IMR-90 (cell line): ENCODE results near the gene TJP3. TPM values are rescaled to one million over a fixed set of nuclear protein-coding genes. Genes with fewer than 3 reads are reported as not detected.

Experiments
- ATAC-seq: fragments of 200-7000 bp; cut with Tn5 transposase; 2 replicates; pipeline ENCODE4 v1.9.1; 2020; ENCODE audit warnings: low read depth, mild to moderate bottlenecking, moderate library complexity
- BruUV-seq: library from RNA; stranded (reverse); fragments of 400-500 nt; replicated peaks from 2 replicates; lab custom pipeline; 2021; lab: Mats Ljungman, UMichigan
- CTCF ChIA-PET: fragments of 300-600 bp; formaldehyde crosslinking; extraction: SDS; loops from one replicate; lab custom pipeline; 2021; ENCODE audit warnings: antibody characterized with exemption; lab: Yijun Ruan, JAX
- POLR2A ChIA-PET: fragments of 300-600 bp; sonication (Branson Sonifier 250); formaldehyde crosslinking; loops from one replicate; lab custom pipeline; 2022; ENCODE audit warnings: antibody characterized with exemption; ENCODE audit not compliant: unreplicated experiment; lab: Charles Lee
- DNase-seq: peaks from one replicate; pipeline ENCODE4 v3.0.0; 2013
- H2AFZ ChIP-seq: replicated peaks from 2 replicates; pipeline ENCODE3; 2013; ENCODE audit warnings: low read length, mild to moderate bottlenecking; ENCODE audit not compliant: poor library complexity
- H2AK5ac ChIP-seq: 2 replicates; pipeline ENCODE4 v1.6.1; 2013; ENCODE audit warnings: low read depth, low read length, inconsistent platforms
- H2AK9ac ChIP-seq: replicated peaks from 2 replicates; pipeline ENCODE3; 2013; ENCODE audit warnings: mild to moderate bottlenecking, low read depth, low read length, moderate library complexity; ENCODE audit not compliant: poor library complexity
- H2BK120ac ChIP-seq: 2 replicates; pipeline ENCODE4 v1.6.1; 2013; ENCODE audit warnings: low read depth, low read length, inconsistent platforms
- H2BK15ac ChIP-seq: 3 replicates; pipeline ENCODE4 v1.6.1; 2013; ENCODE audit warnings: low read depth, low read length, inconsistent platforms
- H2BK20ac ChIP-seq: 2 replicates; pipeline ENCODE4 v1.6.1; 2013; ENCODE audit warnings: low read depth, mild to moderate bottlenecking, inconsistent platforms, low read length, moderate library complexity
- H2BK5ac ChIP-seq: 2 replicates; pipeline ENCODE4 v1.6.1; 2013; ENCODE audit warnings: mild to moderate bottlenecking, low read depth, low read length, inconsistent platforms; ENCODE audit not compliant: poor library complexity, severe bottlenecking
- H3K14ac ChIP-seq: replicated peaks from 2 replicates; pipeline ENCODE4 v1.6.1; 2013; ENCODE audit warnings: low read depth, low read length, inconsistent platforms
- H3K18ac ChIP-seq: 2 replicates; pipeline ENCODE4 v1.6.1; 2013; ENCODE audit warnings: low read depth, low read length, control low read depth
- H3K23ac ChIP-seq: 2 replicates; pipeline ENCODE4 v1.6.1; 2013; ENCODE audit warnings: low read depth, low read length, inconsistent platforms
- H3K27ac ChIP-seq: 2 replicates; pipeline ENCODE4 v1.5.1; 2013; ENCODE audit warnings: mild to moderate bottlenecking, control low read depth, low read length; ENCODE audit not compliant: insufficient read depth
- H3K27me3 ChIP-seq: 2 replicates; pipeline ENCODE4 v1.6.1; 2013; ENCODE audit warnings: low read length; ENCODE audit not compliant: control insufficient read depth, insufficient read depth
- H3K36me3 ChIP-seq: 2 replicates; pipeline ENCODE4 v1.6.1; 2013; ENCODE audit warnings: low read length, mixed read lengths; ENCODE audit not compliant: control insufficient read depth, insufficient read depth
- H3K4ac ChIP-seq: 2 replicates; pipeline ENCODE4 v1.6.1; 2013; ENCODE audit warnings: low read depth, low read length, inconsistent platforms
- H3K4me1 ChIP-seq: 2 replicates; pipeline ENCODE4 v1.6.1; 2013; ENCODE audit warnings: low read length, mixed read lengths; ENCODE audit not compliant: control insufficient read depth, insufficient read depth
- H3K4me2 ChIP-seq: 2 replicates; pipeline ENCODE4 v1.6.1; 2013; ENCODE audit warnings: low read depth, mild to moderate bottlenecking, control low read depth, low read length, moderate library complexity
- H3K4me3 ChIP-seq: 2 replicates; pipeline ENCODE4 v1.5.1; 2013; ENCODE audit warnings: low read depth, mild to moderate bottlenecking, control low read depth, low read length, moderate library complexity; ENCODE audit not compliant: insufficient read depth
- H3K56ac ChIP-seq: 2 replicates; pipeline ENCODE4 v1.6.1; 2013; ENCODE audit warnings: low read length, inconsistent platforms; ENCODE audit not compliant: insufficient read depth; ENCODE audit errors: extremely low read depth
- H3K79me1 ChIP-seq, 2 experiments: 2 replicates each; pipeline ENCODE4 v1.6.1; 2013; ENCODE audit warnings: low read length in 2 of 2, inconsistent platforms in 1 of 2, low read depth in 1 of 2
- H3K9ac ChIP-seq: 2 replicates; pipeline ENCODE4 v1.6.1; 2013; ENCODE audit warnings: low read depth, low read length, control low read depth
- H3K9me1 ChIP-seq: 2 replicates; pipeline ENCODE4 v1.6.1; 2013; ENCODE audit warnings: low read length, inconsistent platforms; ENCODE audit not compliant: insufficient read depth
- H3K9me3 ChIP-seq: 2 replicates; pipeline ENCODE4 v1.6.1; 2013; ENCODE audit warnings: low read length; ENCODE audit not compliant: control insufficient read depth, insufficient read depth
- H4K20me1 ChIP-seq: 2 replicates; pipeline ENCODE4 v1.6.1; 2013; ENCODE audit warnings: low read length, inconsistent platforms; ENCODE audit not compliant: insufficient read depth
- H4K5ac ChIP-seq: 2 replicates; pipeline ENCODE4 v1.6.1; 2013; ENCODE audit warnings: mild to moderate bottlenecking, low read depth, low read length, control low read depth
- H4K8ac ChIP-seq, 2 experiments: 2 replicates each; pipeline ENCODE4 v1.6.1; 2013; ENCODE audit warnings: low read depth in 2 of 2, low read length in 2 of 2, control low read depth in 1 of 2, inconsistent platforms in 1 of 2
- H4K91ac ChIP-seq: 2 replicates; pipeline ENCODE4 v1.6.1; 2013; ENCODE audit warnings: low read depth, low read length, inconsistent platforms; ENCODE audit not compliant: insufficient read depth
- BHLHE40 ChIP-seq: fragments of 150-350 bp; IDR thresholded peaks from 2 replicates; pipeline ENCODE4 v1.6.1; 2016; ENCODE audit warnings: mild to moderate bottlenecking, low read depth, low read length
- CEBPB ChIP-seq: IDR thresholded peaks from 2 replicates; pipeline ENCODE4 v1.6.1; 2012; ENCODE audit warnings: low read depth, low read length, improper control_type of control experiment
- CHD1 ChIP-seq: IDR thresholded peaks from 2 replicates; pipeline ENCODE4 v1.6.1; 2012; ENCODE audit warnings: low read depth, low read length, improper control_type of control experiment
- CTCF ChIP-seq: conservative IDR thresholded peaks from 2 replicates; pipeline ENCODE4 v1.5.1; 2012; ENCODE audit warnings: mild to moderate bottlenecking, low read depth, low read length, improper control_type of control experiment
- ELK1 ChIP-seq: fragments of 150-350 bp; IDR thresholded peaks from 2 replicates; pipeline ENCODE4 v1.6.1; 2016; ENCODE audit warnings: low read depth, mild to moderate bottlenecking, low read length, moderate library complexity, borderline replicate concordance
- FOS ChIP-seq: fragments of 150-350 bp; IDR thresholded peaks from 2 replicates; pipeline ENCODE4 v1.6.1; 2016; ENCODE audit warnings: low read depth, low read length
- MAFK ChIP-seq: IDR thresholded peaks from 2 replicates; pipeline ENCODE4 v1.6.1; 2012; ENCODE audit warnings: low read depth, low read length, improper control_type of control experiment
- MAZ ChIP-seq: IDR thresholded peaks from 2 replicates; pipeline ENCODE4 v1.6.1; 2012; ENCODE audit warnings: low read depth, mild to moderate bottlenecking, low read length, improper control_type of control experiment, moderate library complexity, borderline replicate concordance
- MXI1 ChIP-seq: IDR thresholded peaks from 2 replicates; pipeline ENCODE4 v1.6.1; 2012; ENCODE audit warnings: low read depth, mild to moderate bottlenecking, low read length, moderate library complexity, borderline replicate concordance
- NFE2L2 ChIP-seq: fragments of 150-350 bp; IDR thresholded peaks from 2 replicates; pipeline ENCODE4 v1.6.1; 2016; ENCODE audit warnings: low read depth, mild to moderate bottlenecking, low read length
- POLR2A ChIP-seq: IDR thresholded peaks from 2 replicates; pipeline ENCODE4 v1.6.1; 2012; ENCODE audit warnings: mild to moderate bottlenecking, low read depth, low read length
- RAD21 ChIP-seq: IDR thresholded peaks from 2 replicates; pipeline ENCODE4 v1.6.1; 2012; ENCODE audit warnings: low read length, improper control_type of control experiment
- RCOR1 ChIP-seq: IDR thresholded peaks from 2 replicates; pipeline ENCODE4 v1.6.1; 2012; ENCODE audit warnings: mild to moderate bottlenecking, low read length, improper control_type of control experiment; ENCODE audit not compliant: insufficient replicate concordance
- RFX5 ChIP-seq: IDR thresholded peaks from 2 replicates; pipeline ENCODE4 v1.8.0; 2012; ENCODE audit warnings: low read depth, mild to moderate bottlenecking, low read length, moderate library complexity
- SMC3 ChIP-seq: fragments of 150-350 bp; IDR thresholded peaks from 2 replicates; pipeline ENCODE4 v1.6.1; 2016; ENCODE audit warnings: low read depth, mild to moderate bottlenecking, antibody characterized with exemption, low read length, moderate library complexity
- USF2 ChIP-seq: fragments of 150-350 bp; IDR thresholded peaks from 2 replicates; pipeline ENCODE4 v1.6.1; 2017; ENCODE audit warnings: mild to moderate bottlenecking, antibody characterized with exemption, low read length, low read depth
- WGBS, 2 experiments: methylation state at CpG; one replicate each; pipeline versions ENCODE4 v1.1.5 to v1.1.7; 2013; ENCODE audit warnings: missing lambda C conversion rate in 2 of 2; ENCODE audit not compliant: insufficient read length in 1 of 2; ENCODE audit errors: extremely low coverage in 2 of 2; 5-methylcytosine and 5-hydroxymethylcytosine counted together
- dilution Hi-C: fragments of 300-500 bp; cut with HindIII; formaldehyde crosslinking; loops from one replicate; pipeline ENCODE4 v1.14.3; 2018; ENCODE audit warnings: low sequenced_read_pairs; ENCODE audit not compliant: unreplicated experiment
- in situ Hi-C: fragments of 300-500 bp; cut with MboI; formaldehyde crosslinking; loops from 3 replicates; pipeline ENCODE4 v1.14.3; 2019; ENCODE audit warnings: low sequenced_read_pairs, inconsistent platforms, mixed read lengths
- intact Hi-C: fragments of 100-400 bp; cut with micrococcal nuclease; formaldehyde crosslinking; loops from 2 replicates; pipeline ENCODE4 v1.10.0; 2022
- polyA plus RNA-seq, 3 experiments: library from polyadenylated mRNA; depleted of rRNA; stranded (reverse); fragments of >200 nt; gene quantifications; 2 replicates each; pipeline ENCODE4 v1.2.3, GENCODE V29; 2012; ENCODE audit warnings: low replicate concordance in 1 of 3
- total RNA-seq: library from RNA; depleted of rRNA; stranded (reverse); fragments of >200 nt; gene quantifications from 2 replicates; pipeline ENCODE4 v1.2.3, GENCODE V29; 2012

Gene TJP3
- total and polyA plus RNA-seq, 2 of the 4 experiments (the other 2 are of a cell fraction), result not detected

GRCh38 chr19:3683405-3684053 lies 24.7 kb upstream of the TJP3 start:
- WGBS, 2 experiments, result 79% methylated on average over 16 of the region's 26 CpGs; no CpG with 5 or more reads in 1 of the 2 experiments
- Histone ChIP-seq H3K36me3 (peaks cover 19% of the 10 kb centered on the region), H4K8ac (no peak overlapping the region), H3K9me3 (peaks cover 6% of the 10 kb centered on the region), H3K27ac (no peak overlapping the region), H2BK15ac (no peak overlapping the region), H3K23ac (no peak overlapping the region), H2AFZ (no peak overlapping the region), H2BK20ac (no peak overlapping the region), H3K27me3 (no peaks in the 10 kb centered on the region), H3K14ac (no peak overlapping the region), H3K4me2 (no peak overlapping the region), H2BK5ac (no peak overlapping the region), H4K5ac (no peak overlapping the region), H3K9me1 (peaks cover 9% of the 10 kb centered on the region), H2BK120ac (no peak overlapping the region), H3K4me3 (no peak overlapping the region), H3K9ac (no peak overlapping the region), H3K56ac (no peak overlapping the region), H2AK9ac (no peak overlapping the region), H3K4ac (no peak overlapping the region), H3K4me1 (peaks cover 9% of the 10 kb centered on the region; the same call in 1 of the 2 replicates), H2AK5ac (no peak overlapping the region), H4K91ac (no peak overlapping the region), H3K18ac (no peak overlapping the region), H4K20me1 (peaks cover 58% of the 10 kb centered on the region), H3K79me1 (peaks cover 28 to 76% of the 10 kb centered on the region in 2 experiments)
- no TSS peak for BruUV-seq
- dilution Hi-C loops (no loop called here), in situ Hi-C loops (no loop called here), intact Hi-C loops (no loop called here)
- ChIA-PET CTCF (no interaction called here), POLR2A (no interaction called here)
- ATAC-seq (no peak), DNase-seq (no peak)
- no peak for TF ChIP-seq RFX5
- TF ChIP-seq FOS, result no peak
- TF ChIP-seq RAD21, result no peak
- TF ChIP-seq ELK1, result no peak
- TF ChIP-seq POLR2A, result no peak
- no peak for TF ChIP-seq CEBPB
- TF ChIP-seq CHD1, result no peak
- no peak for TF ChIP-seq USF2
- no peak for TF ChIP-seq BHLHE40
- no peak for TF ChIP-seq CTCF
- TF ChIP-seq MXI1, result no peak
- no peak for TF ChIP-seq SMC3
- TF ChIP-seq RCOR1, result no peak
- TF ChIP-seq MAZ, result no peak
- TF ChIP-seq NFE2L2, result no peak
- no peak for TF ChIP-seq MAFK
